Central memory CD4-positive, alpha-beta T cell (primary cell): ENCODE measurements around the gene TMEM108.

Experiments
- DNase-seq: peaks from one replicate; pipeline ENCODE4 v3.0.0; 2022

The TMEM108 gene

GRCh38 chr3:133121450-133121849, 83.3 kb downstream of the TMEM108 start:
- no peak for DNase-seq

- no peak for DNase-seq
Observed at GRCh38 chr3:133123636-133124035, 85.4 kb downstream of the TMEM108 start.

DNA sequence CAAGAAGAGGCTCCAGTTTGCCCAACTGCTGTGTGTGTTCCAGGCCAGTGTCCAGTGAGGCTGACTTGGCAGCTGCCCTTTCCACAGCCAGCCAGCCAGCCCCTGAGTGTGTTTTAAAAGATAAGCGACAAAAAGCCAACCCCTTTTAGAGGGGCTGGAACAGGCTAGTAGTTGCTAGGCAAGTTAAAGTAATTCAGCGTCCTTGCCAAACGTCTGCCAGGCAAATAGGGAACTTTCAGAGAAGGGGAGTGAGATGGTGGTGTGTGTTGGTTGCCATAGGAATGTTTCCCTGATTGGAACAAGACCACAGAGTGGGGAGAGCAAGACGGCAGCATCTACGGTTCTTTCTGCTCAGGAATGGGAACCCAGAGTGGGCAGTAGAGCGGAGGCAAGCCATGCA, 86.3 kb downstream of the TMEM108 start:
- DNase-seq = no peak

DNA sequence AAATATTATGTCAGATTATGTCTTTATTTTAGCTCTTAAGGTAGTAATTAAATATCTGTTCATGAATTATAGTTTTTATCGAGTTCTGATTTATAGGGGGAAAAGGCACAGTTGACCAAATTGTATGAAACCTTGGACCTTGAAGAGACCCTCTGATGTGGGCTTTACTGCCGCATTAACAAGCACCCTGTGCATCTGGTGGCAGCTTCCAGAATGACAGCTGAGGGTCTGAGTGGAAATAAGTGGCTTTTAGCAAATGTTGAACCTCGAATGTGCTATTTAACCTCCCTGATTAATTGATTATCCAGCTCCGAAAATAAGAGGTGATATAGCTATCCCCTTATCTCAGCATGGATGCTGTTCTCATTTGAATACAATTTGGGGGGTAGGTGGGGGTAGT, 87.0 kb downstream of the TMEM108 start:
- DNase-seq = no peak

GRCh38 chr3:133125802-133126201, 87.6 kb downstream of the TMEM108 start:
- no peak for DNase-seq

GRCh38 chr3:133127381-133127780, 89.2 kb downstream of the TMEM108 start:
- DNase-seq = no peak

DNA sequence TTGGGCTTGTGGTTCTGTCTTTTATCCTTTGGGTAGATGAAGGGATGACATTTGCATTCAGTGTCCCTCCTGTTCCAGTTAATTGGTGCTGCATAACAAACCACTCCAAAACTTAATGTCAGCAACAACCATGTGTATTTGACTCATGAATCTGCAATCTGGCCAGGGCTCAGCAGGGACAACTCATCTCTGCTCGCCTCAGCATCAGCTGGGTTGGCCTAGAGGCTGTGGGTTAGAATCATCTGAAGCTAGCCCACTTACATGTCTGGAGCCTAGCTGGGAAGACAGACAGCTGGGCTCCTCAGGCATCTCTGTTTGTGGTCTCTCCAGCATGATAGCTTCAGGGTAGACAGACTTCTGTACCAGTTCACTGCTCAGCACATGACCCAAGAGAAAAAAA, 92.0 kb downstream of the TMEM108 start:
- no peak for DNase-seq

- no peak for DNase-seq
Observed at GRCh38 chr3:133135306-133135705, 97.1 kb downstream of the TMEM108 start.

DNA sequence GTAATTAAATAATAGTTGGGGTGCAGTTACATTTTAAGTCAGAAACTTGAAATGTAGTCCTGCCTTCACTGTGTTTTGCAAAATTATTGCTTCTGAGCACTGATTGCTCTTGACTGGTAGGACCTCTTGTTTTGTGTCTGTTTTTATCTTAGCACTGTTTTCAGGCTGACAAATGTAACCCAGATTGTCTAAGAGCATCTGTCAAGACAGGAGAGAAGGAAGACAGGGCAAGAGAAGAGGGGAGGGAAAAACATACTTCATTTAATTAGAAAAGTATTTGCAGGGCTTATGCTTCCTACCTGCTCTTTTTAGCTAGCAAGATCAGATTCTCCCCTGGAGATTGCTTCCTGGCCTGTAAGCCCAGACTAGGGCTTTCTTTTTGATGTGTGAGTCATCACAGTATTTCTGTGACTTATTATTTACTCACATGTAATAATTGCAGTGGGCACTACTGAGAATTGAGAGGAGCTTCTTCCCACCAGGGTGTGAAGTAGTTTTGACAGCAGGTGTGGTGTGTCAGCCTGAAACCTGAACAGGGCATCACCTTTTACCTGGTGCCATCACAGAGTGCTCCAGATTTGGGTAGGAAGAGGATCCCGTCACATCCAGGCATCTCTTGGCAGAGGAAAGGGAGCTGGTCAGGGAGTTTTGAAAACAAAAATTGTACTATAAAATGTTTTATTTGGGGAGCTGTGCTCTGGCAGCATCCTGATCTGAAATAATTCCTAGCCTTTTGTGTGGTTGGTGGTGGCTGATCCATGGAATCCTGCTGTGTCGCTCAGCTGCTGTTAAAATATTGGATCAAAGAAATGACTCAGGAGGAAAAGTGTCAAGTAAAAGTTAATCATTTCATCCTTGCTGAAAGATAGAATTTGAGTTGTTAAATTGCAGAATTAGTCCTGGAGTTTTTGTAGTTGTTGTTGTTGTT, 98.2 kb downstream of the TMEM108 start:
- no peak for DNase-seq

GRCh38 chr3:133137042-133137996, 99.1 kb downstream of the TMEM108 start:
- DNase-seq = no peak

DNA sequence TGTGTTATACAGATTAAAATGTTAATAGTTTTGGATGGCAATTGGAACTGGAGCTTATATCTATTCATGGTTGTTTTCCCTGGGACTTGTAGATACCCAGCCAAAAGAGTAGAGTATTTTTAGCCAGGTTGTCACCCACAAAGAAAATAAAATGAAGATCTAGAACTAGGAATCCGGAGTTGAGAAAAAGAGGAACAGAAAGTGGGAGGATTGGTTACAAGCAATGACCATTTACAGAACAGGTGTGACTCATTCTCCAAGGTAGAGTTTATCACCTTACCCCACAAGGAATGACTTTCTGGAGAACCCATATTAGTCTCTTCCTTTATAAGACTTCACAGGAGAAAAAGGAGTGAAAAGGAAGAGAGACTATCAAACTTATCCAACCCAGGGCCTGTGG, 99.8 kb downstream of the TMEM108 start:
- DNase-seq = no peak

- DNase-seq = no peak
Observed at GRCh38 chr3:133152056-133152455, 113.9 kb downstream of the TMEM108 start.

- no peak for DNase-seq
Observed at GRCh38 chr3:133152681-133153220, 114.6 kb downstream of the TMEM108 start.

DNA sequence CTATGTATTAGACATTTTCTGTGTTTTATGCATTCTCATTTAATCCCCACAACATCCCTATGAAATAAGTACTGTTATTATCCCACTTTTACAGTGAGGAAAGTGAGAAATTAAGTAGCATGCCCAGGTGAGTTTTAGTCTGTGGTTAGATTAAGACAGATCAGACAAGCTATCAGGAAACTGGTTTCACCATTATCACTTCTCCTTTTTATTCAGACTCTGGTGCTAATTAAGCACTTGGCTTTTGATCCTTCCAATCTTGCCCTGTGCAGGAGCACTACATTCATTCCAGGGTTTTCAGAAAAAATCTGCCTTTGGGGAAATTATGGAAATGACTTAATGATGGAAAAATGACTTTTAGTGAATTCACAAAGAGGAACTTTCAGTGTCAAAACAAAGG, 115.2 kb downstream of the TMEM108 start:
- no peak for DNase-seq

- DNase-seq = no peak
Observed at GRCh38 chr3:133157716-133158115, 119.5 kb downstream of the TMEM108 start.

- DNase-seq = no peak
Observed at GRCh38 chr3:133158686-133159085, 120.5 kb downstream of the TMEM108 start.

DNA sequence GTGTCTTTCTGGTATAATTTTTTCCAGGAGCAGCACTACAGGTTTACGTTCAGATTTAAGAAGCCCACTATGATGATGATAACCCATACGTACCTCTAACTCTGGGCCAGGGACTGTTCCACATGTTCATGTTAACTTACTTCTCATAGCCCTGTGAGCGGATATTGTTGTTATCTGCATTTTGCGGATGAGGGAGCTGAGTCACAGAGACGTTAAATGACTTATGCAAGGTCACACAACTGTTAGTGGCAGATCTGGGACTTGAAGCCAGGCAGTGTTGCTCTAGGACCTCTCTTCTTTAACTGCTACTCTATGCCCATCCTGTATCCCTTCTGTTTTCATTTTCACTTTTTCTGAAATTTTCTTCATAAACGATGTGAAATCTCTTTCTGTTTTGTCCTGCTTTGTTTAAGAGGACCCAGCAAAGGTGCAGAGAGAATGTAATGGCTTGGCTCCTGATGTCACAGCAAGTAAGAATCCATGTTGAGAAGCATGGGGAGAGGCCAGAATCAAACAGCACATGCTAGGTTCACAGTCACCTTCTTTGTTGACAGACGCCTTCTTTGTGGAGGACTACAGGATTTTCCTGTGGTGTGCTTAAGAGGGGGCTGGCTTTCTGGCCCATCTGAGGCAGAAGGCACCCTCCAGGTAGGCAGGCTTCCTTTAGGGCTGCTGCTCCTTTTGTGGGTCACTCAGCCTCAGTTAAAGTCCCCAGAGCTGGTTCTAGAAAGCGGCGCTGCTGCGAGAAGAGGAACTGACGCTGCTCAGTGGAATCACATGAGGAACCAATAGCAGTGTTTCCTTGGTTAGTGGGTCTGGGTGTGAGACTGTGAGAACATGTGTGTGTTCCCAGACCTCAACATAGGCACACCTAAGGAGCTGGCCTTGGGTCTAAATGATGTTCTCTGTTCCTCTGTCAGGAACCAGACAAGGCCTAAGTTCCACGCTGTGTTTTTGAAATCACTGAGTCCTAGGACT, 121.6 kb downstream of the TMEM108 start:
- DNase-seq = no peak

- DNase-seq = no peak
Observed at GRCh38 chr3:133161656-133162055, 123.5 kb downstream of the TMEM108 start.

DNA sequence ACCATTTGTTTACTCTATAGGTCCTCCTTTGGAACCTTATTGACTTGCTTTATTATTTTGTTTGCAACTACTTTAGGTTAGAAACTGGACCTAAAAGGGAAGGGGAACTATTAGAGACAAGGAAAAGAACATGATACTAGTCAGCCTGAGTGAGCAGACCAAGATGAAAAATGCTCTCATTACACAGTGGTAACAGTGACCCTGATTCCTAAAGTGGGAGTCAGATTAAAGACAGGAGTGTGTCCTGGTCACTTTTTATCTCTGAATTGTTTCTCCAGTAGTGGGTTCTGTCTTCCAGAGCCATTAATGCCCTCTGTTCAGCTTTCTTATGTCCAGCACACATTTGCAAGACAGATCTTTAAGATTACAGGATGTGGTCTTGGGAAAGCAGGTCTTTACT, 124.1 kb downstream of the TMEM108 start:
- DNase-seq = no peak

DNA sequence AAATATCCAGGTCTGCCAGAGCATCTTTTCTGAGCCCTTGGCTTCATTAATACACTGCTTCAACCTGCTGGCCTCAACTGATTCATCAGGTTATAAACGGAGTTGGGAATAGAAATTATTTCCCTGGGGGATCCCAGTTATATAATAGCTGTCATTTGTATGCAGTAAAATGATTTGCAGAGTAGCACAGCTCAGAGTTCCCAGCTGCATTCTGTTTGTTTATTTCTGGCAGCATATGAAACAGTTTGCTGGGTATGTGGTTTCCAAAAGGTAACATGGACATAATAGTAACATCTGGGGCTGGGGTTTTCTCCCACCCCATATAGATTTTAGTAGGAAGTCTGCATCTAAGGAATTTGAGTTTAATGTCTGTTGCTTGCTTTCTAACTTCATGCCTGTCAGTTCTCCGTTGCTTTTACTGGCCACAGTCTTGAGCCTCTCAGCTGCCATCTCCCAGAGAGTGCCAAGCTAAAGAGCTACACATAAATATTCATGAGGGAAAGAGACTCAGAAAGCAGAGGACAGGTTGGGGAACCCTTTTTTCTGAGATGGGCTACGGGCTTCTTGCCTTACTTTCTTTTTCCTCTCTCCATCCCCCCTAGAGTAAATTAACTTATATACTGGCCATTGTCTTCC, 124.6 kb downstream of the TMEM108 start:
- DNase-seq = no peak

GRCh38 chr3:133167340-133168024, 129.3 kb downstream of the TMEM108 start:
- no peak for DNase-seq
